SK-N-SH treated with all-trans-retinoic acid at 6 μM for 48 hours (cell line): ENCODE data around the gene SEMA3F.

Experiments used
- ATAC-seq: fragments of 200-7000 bp; cut with Tn5 transposase; 3 replicates; pipeline ENCODE4 v1.9.1; 2020; ENCODE audit warnings: mild to moderate bottlenecking, moderate library complexity
- ARNTL ChIP-seq: fragments of 450-650 bp; formaldehyde crosslinking; IDR thresholded peaks from 2 replicates; pipeline ENCODE4 v1.5.0; 2020; ENCODE audit warnings: low read depth, mild to moderate bottlenecking, moderate library complexity, borderline replicate concordance
- BACH2 ChIP-seq: fragments of 250-450 bp; sonication (Bioruptor Pico); IDR thresholded peaks from 2 replicates; pipeline ENCODE4 v1.9.0; 2021; ENCODE audit warnings: mild to moderate bottlenecking, borderline replicate concordance
- CSDC2 ChIP-seq: fragments of 250-450 bp; sonication (Bioruptor Pico); IDR thresholded peaks from 2 replicates; pipeline ENCODE4 v1.5.0; 2020; ENCODE audit warnings: mild to moderate bottlenecking, moderate library complexity
- ESRRG ChIP-seq: fragments of 250-450 bp; sonication (Bioruptor Pico); IDR thresholded peaks from 2 replicates; pipeline ENCODE4 v1.6.1; 2021; ENCODE audit warnings: mild to moderate bottlenecking
- GLIS3 ChIP-seq: fragments of 250-450 bp; sonication (Bioruptor Pico); IDR thresholded peaks from 2 replicates; pipeline ENCODE4 v1.5.0; 2020; ENCODE audit warnings: mild to moderate bottlenecking, moderate library complexity
- ISL1 ChIP-seq: fragments of 250-450 bp; sonication (Bioruptor Pico); IDR thresholded peaks from 2 replicates; pipeline ENCODE4 v2.1.2; 2022; ENCODE audit warnings: mild to moderate bottlenecking, moderate library complexity
- PPARA ChIP-seq: fragments of 250-450 bp; sonication (Bioruptor Pico); IDR thresholded peaks from 2 replicates; pipeline ENCODE4 v1.5.0; 2020; ENCODE audit warnings: mild to moderate bottlenecking, borderline replicate concordance
- RARB ChIP-seq: fragments of 250-450 bp; sonication (Bioruptor Pico); IDR thresholded peaks from 2 replicates; pipeline ENCODE4 v1.8.0; 2021; ENCODE audit warnings: mild to moderate bottlenecking, moderate library complexity
- SNAI2 ChIP-seq: fragments of 250-450 bp; sonication (Bioruptor Pico); IDR thresholded peaks from 2 replicates; pipeline ENCODE4 v1.5.0; 2020; ENCODE audit warnings: mild to moderate bottlenecking, moderate library complexity
- TCF4 ChIP-seq: fragments of 250-450 bp; sonication (Bioruptor Pico); IDR thresholded peaks from 2 replicates; pipeline ENCODE4 v1.8.0; 2021; ENCODE audit warnings: mild to moderate bottlenecking, moderate library complexity, borderline replicate concordance
- ZC3H10 ChIP-seq: fragments of 250-450 bp; sonication (Bioruptor Pico); IDR thresholded peaks from 2 replicates; pipeline ENCODE4 v1.5.1; 2021; ENCODE audit warnings: mild to moderate bottlenecking, moderate library complexity
- ZFP3 ChIP-seq: fragments of 250-450 bp; sonication (Bioruptor Pico); IDR thresholded peaks from 2 replicates; pipeline ENCODE4 v1.5.0; 2020; ENCODE audit warnings: mild to moderate bottlenecking, moderate library complexity
- ZFP30 ChIP-seq: fragments of 450-650 bp; formaldehyde crosslinking; IDR thresholded peaks from 2 replicates; pipeline ENCODE4 v1.5.0; 2022; ENCODE audit warnings: mild to moderate bottlenecking, moderate library complexity
- ZNF565 ChIP-seq: fragments of 450-650 bp; formaldehyde crosslinking; conservative IDR thresholded peaks from 2 replicates; pipeline ENCODE4 v1.5.0; 2020; ENCODE audit warnings: low read depth, mild to moderate bottlenecking, moderate library complexity
- ZNF70 ChIP-seq: fragments of 450-650 bp; formaldehyde crosslinking; IDR thresholded peaks from 2 replicates; pipeline ENCODE4 v1.5.0; 2020; ENCODE audit warnings: mild to moderate bottlenecking, moderate library complexity
- ZNF8 ChIP-seq: fragments of 450-650 bp; formaldehyde crosslinking; IDR thresholded peaks from 2 replicates; pipeline ENCODE4 v1.5.0; 2020; ENCODE audit warnings: mild to moderate bottlenecking, moderate library complexity
- TF ChIP-seq, protein P1 (sequence below): fragments of 250-450 bp; sonication (Bioruptor Pico); IDR thresholded peaks from 2 replicates; pipeline ENCODE4 v1.8.0; 2021; ENCODE audit warnings: low read depth, mild to moderate bottlenecking, moderate library complexity, borderline replicate concordance
- TF ChIP-seq, protein P2 (sequence below): fragments of 250-450 bp; sonication (Bioruptor Pico); IDR thresholded peaks from 2 replicates; pipeline ENCODE4 v1.5.1; 2021; ENCODE audit warnings: mild to moderate bottlenecking, moderate library complexity
- TF ChIP-seq, protein P3 (sequence below): fragments of 250-450 bp; sonication (Bioruptor Pico); IDR thresholded peaks from 2 replicates; pipeline ENCODE4 v1.5.1; 2020; ENCODE audit warnings: low read depth, mild to moderate bottlenecking, moderate library complexity
- TF ChIP-seq, protein P4 (sequence below): fragments of 250-450 bp; sonication (Bioruptor Pico); IDR thresholded peaks from 2 replicates; pipeline ENCODE4 v1.5.0; 2020; ENCODE audit warnings: mild to moderate bottlenecking, moderate library complexity

The SEMA3F gene

DNA sequence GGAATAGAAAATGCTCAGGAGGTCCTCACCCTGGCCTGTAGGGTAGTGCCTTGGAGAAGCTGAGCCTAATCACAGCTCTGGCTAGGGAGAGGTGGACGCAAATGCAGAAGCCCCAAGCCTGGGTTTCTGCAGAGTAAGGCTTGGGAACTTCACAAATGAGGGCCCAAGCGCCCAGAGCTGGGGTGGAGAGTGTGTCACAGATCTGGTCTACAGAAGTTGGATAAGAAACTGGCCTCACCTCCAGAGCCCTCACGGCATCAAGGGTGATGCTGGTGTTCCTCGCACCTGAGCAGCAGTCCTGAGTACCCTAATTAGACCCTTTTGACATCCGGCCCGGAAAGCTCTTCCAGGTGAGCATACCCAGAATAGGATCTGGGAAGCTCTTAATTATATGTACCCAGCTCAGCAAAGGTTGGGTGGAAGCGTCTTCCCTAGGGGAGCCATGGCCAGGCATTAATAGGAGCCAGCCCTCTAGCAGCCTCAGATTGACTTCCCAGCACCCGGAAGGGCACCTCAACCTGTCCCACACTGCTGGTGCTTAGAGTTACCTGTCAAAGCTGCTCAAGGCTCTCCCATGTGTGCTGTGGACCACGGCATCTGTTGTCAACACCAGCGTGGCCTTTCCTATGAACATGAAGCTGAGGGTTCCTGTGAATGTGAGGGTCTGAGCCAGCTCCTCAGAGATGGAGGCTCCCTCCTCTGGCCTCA is 34.6 kb upstream of the SEMA3F start:
- ATAC-seq, result no peak
- TF ChIP-seq ZNF70 (no peak), ISL1 (CRISPR knock-in tag) (no peak), TCF4 (no peak), ZC3H10 (CRISPR knock-in tag) (no peak), ZFP30 (no peak)

DNA sequence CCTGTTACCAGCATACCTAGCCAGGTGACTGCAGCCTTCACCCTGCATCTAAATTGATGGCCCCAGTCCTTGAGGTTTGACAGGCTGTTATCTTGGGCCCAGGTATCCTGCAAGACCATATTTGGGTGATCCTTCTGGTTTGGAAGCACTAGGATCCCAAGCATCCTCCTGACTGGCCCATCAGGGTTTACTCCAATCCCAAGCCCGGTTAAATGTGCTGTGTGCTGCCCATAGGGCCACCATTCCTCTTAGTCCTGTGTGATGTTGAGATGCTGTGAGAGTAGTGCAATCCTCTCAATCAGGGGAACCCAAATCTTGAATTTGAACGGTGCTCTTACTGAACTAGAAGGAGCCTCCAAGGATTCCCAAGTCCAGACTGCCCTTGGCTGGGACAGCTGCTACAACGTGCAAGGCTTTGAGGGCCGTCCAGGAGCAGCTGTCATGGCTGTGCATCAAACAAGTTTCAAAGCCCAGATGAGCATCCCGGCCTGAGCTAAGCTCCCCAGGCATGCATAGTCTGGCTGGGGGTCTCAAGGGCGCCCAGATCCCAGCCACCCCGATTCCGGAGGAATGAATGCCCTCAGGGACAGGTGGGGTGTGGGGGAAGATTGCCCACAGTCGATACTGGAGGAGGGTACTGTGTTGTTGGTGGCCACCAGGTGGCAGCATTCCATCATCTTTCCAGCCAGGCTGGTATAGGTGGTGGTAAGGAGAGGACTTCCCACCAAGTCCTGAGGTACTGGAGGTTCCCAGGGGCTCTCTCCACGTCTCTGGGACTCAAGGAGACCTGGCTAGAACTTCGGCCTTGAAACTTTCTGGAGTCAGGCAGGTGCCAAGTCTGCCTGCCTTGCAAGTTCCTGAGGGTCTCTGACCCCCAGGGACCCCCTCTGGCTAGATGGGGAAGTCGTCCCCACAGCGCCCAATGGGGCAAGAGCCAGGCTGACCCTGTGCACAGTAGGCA is 33.8 kb upstream of the SEMA3F start:
- ATAC-seq, result peak; percentile 87
- no peak for TF ChIP-seq ZNF8 (CRISPR knock-in tag)
- TF ChIP-seq, protein P1, sequence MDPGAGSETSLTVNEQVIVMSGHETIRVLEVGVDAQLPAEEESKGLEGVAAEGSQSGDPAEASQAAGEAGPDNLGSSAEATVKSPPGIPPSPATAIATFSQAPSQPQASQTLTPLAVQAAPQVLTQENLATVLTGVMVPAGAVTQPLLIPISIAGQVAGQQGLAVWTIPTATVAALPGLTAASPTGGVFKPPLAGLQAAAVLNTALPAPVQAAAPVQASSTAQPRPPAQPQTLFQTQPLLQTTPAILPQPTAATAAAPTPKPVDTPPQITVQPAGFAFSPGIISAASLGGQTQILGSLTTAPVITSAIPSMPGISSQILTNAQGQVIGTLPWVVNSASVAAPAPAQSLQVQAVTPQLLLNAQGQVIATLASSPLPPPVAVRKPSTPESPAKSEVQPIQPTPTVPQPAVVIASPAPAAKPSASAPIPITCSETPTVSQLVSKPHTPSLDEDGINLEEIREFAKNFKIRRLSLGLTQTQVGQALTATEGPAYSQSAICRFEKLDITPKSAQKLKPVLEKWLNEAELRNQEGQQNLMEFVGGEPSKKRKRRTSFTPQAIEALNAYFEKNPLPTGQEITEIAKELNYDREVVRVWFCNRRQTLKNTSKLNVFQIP (CRISPR knock-in tag), result no peak
- no peak for TF ChIP-seq RARB (CRISPR knock-in tag)
- TF ChIP-seq BACH2, result no peak
- TF ChIP-seq, protein P2, sequence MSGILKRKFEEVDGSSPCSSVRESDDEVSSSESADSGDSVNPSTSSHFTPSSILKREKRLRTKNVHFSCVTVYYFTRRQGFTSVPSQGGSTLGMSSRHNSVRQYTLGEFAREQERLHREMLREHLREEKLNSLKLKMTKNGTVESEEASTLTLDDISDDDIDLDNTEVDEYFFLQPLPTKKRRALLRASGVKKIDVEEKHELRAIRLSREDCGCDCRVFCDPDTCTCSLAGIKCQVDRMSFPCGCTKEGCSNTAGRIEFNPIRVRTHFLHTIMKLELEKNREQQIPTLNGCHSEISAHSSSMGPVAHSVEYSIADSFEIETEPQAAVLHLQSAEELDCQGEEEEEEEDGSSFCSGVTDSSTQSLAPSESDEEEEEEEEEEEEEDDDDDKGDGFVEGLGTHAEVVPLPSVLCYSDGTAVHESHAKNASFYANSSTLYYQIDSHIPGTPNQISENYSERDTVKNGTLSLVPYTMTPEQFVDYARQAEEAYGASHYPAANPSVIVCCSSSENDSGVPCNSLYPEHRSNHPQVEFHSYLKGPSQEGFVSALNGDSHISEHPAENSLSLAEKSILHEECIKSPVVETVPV (CRISPR knock-in tag), result no peak
- no peak for TF ChIP-seq ZC3H10 (CRISPR knock-in tag)

DNA sequence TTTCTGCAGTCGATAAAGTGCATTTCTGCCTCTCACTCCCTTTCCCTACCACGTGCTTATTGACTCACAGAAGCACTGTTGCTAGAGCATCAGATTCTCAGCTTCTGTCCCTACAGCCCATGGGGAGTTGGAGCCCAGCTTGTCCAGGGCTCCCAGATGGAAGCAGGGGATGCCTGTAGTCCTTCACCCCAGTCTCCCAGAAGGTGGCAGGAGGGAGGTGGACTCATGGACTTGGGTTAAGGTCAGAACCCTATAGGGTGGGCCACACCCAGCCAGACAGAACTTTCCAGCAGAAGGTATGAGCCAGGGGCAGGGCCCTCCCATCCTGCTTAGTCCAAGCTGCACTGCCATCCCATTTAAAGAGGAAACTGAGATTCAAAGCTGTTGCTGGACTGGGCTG is 33.1 kb upstream of the SEMA3F start:
- TF ChIP-seq RARB (CRISPR knock-in tag) (no peak), GLIS3 (CRISPR knock-in tag) (no peak), ZFP3 (CRISPR knock-in tag) (no peak), ZC3H10 (CRISPR knock-in tag) (no peak), TCF4 (no peak), PPARA (CRISPR knock-in tag) (no peak), ZFP30 (no peak), ARNTL (CRISPR knock-in tag) (no peak), ZNF565 (no peak), CSDC2 (CRISPR knock-in tag) (no peak), SNAI2 (CRISPR knock-in tag) (no peak)
- TF ChIP-seq, protein P3, sequence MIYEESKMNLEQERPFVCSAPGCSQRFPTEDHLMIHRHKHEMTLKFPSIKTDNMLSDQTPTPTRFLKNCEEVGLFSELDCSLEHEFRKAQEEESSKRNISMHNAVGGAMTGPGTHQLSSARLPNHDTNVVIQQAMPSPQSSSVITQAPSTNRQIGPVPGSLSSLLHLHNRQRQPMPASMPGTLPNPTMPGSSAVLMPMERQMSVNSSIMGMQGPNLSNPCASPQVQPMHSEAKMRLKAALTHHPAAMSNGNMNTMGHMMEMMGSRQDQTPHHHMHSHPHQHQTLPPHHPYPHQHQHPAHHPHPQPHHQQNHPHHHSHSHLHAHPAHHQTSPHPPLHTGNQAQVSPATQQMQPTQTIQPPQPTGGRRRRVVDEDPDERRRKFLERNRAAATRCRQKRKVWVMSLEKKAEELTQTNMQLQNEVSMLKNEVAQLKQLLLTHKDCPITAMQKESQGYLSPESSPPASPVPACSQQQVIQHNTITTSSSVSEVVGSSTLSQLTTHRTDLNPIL, result no peak
- TF ChIP-seq, protein P4, sequence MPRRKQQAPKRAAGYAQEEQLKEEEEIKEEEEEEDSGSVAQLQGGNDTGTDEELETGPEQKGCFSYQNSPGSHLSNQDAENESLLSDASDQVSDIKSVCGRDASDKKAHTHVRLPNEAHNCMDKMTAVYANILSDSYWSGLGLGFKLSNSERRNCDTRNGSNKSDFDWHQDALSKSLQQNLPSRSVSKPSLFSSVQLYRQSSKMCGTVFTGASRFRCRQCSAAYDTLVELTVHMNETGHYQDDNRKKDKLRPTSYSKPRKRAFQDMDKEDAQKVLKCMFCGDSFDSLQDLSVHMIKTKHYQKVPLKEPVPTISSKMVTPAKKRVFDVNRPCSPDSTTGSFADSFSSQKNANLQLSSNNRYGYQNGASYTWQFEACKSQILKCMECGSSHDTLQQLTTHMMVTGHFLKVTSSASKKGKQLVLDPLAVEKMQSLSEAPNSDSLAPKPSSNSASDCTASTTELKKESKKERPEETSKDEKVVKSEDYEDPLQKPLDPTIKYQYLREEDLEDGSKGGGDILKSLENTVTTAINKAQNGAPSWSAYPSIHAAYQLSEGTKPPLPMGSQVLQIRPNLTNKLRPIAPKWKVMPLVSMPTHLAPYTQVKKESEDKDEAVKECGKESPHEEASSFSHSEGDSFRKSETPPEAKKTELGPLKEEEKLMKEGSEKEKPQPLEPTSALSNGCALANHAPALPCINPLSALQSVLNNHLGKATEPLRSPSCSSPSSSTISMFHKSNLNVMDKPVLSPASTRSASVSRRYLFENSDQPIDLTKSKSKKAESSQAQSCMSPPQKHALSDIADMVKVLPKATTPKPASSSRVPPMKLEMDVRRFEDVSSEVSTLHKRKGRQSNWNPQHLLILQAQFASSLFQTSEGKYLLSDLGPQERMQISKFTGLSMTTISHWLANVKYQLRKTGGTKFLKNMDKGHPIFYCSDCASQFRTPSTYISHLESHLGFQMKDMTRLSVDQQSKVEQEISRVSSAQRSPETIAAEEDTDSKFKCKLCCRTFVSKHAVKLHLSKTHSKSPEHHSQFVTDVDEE (CRISPR knock-in tag), result no peak
- TF ChIP-seq, all 23 proteins: peak for 0
- peak; percentile 2 for ATAC-seq

DNA sequence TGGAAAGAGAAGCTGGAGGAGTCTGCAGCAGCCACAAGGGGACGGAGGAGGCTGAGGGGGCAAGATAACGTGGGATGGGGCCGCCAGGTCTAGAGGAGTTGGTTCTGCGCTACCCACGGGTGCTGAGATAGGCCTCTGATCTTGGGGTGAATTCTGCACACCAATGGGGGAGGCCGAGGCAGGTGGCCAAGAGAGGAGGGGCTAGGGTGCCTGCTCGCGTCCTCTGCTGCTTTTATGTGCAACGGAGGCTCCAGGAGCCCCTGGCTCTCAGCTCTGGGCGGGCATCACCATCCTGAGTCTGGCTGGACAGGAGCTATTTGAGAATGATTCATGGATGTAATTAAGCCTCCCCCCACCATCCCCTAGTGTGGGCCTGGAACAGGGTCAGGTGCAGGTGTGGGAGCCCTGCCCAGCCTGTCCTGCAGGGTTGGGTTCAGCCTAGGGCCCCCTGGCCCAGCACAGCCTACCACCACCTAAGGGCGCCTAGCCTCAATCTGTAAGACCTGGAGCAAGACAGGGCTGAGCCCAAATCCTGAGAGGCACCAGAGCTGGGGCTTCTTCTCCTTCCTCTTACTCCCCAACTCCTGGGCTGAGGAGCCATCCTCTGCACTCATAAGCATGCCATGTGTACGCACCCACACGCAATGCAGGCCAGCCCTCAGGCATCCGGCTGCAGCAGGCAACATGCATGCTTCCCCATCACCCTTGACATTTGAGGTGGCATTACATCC is 32.3 kb upstream of the SEMA3F start:
- ATAC-seq, result peak; percentile 1; the same call in 2 of the 3 replicates
- TF ChIP-seq ZNF565, result no peak
- TF ChIP-seq, protein P1 (CRISPR knock-in tag), result no peak
- TF ChIP-seq, protein P2 (CRISPR knock-in tag), result no peak
- TF ChIP-seq CSDC2 (CRISPR knock-in tag), result no peak
- TF ChIP-seq, protein P4 (CRISPR knock-in tag), result no peak
- no peak for TF ChIP-seq ESRRG
- no peak for TF ChIP-seq ZC3H10 (CRISPR knock-in tag)
